C4-2B (cell line): Measurements from ENCODE around the gene SCN2A.

Experiments used
- ZFX ChIP-seq: fragments of 450-650 bp; IDR thresholded peaks from 2 replicates; pipeline ENCODE4 v1.6.1; 2017
- TF ChIP-seq, protein P1 (sequence below): fragments of 450-650 bp; conservative IDR thresholded peaks from 2 replicates; pipeline ENCODE4 v1.5.1; 2017; ENCODE audit warnings: mild to moderate bottlenecking

DNA sequence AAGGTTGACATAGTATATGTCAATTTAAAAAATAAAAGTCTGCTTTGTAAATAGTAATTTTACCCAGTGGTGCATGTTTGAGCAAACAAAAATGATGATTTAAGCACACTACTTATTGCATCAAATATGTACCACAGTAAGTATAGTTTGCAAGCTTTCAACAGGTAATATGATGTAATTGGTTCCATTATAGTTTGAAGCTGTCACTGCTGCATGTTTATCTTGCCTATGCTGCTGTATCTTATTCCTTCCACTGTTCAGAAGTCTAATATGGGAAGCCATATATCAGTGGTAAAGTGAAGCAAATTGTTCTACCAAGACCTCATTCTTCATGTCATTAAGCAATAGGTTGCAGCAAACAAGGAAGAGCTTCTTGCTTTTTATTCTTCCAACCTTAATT, 151.7 kb downstream of the SCN2A start:
- TF ChIP-seq, protein P1, sequence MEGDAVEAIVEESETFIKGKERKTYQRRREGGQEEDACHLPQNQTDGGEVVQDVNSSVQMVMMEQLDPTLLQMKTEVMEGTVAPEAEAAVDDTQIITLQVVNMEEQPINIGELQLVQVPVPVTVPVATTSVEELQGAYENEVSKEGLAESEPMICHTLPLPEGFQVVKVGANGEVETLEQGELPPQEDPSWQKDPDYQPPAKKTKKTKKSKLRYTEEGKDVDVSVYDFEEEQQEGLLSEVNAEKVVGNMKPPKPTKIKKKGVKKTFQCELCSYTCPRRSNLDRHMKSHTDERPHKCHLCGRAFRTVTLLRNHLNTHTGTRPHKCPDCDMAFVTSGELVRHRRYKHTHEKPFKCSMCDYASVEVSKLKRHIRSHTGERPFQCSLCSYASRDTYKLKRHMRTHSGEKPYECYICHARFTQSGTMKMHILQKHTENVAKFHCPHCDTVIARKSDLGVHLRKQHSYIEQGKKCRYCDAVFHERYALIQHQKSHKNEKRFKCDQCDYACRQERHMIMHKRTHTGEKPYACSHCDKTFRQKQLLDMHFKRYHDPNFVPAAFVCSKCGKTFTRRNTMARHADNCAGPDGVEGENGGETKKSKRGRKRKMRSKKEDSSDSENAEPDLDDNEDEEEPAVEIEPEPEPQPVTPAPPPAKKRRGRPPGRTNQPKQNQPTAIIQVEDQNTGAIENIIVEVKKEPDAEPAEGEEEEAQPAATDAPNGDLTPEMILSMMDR: no peak
- TF ChIP-seq ZFX: no peak
